DMS153 (cell line): ENCODE data around the gene GRSF1.
"Not testable (repeated sequence)": the region's sequence is repeated elsewhere in the genome, so short reads cannot be mapped to it uniquely, and the experiment has no call there.

Source experiments
- DNase-seq: peaks from one replicate; lab custom pipeline; 2025; lab: John Stamatoyannopoulos, UW

GRSF1 gene

DNA sequence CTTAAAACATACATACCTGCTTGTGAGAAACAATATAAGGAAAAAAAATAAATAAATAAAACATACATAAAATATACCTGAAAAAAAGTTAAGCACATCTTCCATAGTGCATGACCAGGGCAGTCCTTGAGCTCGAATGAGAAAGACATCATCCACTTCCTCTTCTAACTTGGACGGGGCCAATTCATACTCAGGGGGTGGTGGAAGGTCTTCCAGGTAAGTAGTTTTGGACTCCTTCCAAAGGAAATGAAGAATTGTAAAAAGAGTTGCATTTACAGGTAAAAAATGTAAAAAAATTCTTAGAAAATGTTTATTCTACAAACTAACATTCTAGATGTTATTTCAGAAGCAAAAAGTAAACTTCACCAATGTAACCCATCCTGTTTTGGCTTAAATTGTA lies 3.6 kb downstream of the GRSF1 start:
- DNase-seq, result no peak

DNA sequence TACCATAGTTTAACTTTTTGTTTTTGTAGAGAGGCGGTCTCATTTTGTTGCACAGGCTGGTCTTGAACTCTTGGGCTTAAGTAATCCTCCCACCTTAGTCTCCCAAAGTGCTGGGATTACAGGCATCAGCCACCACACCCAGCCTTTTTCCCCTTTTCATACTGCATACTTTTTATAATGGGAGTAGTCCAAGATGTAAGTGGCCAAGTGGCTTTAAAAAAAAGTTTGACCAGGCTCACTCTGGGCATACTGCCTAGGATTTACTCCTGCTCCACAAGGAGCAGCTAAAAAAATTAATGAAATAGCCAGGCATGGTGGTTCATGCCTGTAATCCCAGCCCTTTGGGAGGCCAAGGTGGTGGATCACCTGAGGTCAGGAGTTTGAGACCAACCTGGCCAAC lies 6.0 kb downstream of the GRSF1 start:
- DNase-seq, result no peak

DNA sequence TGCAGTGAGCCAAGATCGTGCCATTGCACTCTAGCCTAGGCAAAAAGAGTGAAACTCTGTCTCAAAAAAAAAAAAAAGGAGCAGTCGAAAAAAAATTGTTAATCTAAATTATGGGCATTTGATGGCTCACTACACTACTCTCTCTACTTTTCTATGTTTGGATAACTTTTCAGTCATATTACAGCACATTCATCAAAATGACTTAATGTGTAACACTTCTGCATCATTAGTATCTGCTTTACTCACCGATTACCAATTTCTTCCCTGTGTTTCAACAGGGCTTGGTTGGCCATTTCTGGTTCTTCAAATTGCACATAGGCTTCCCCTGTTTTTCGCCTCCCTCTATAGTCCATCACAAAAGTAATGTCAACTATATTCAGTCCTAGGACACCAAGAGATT lies 8.4 kb downstream of the GRSF1 start:
- DNase-seq, result no peak

DNA sequence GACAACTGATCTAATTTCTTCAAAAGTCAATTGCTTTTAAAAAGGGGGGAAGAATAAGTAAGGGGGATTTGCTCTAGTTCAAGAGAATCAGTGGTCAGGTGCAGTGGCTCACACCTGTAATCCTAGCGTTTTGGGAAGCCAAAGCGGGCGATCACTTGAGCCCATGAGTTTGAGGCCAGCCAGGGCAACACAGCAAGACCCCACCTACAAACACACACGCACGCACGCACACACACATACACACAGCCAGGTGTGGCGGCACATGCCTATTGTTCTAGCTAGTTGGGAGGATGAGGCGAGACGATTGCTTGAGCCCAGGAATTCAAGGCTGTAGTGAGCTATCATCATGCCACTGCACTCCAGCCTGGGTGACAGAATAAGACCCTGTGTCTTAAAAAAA lies 9.6 kb downstream of the GRSF1 start:
- no peak for DNase-seq

DNA sequence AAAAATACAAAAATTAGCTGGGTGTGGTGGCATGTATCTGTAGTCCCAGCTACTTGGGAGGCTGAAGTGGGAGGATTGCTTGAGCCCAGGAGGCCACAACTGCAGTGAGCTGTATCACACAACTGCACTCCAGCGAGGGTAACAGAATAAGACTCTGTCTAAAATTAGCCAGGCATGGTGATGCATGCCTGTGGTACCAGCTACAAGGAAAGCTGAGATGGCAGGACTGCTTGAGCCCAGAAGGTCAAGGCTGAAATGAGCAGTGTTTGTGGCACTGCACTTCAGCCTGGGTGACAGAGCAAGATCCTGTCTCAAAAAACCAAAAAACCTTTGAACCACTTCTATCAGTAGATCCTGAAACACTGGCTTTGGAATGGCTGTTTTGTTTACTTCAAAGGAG lies 10.2 kb downstream of the GRSF1 start:
- no peak for DNase-seq

DNA sequence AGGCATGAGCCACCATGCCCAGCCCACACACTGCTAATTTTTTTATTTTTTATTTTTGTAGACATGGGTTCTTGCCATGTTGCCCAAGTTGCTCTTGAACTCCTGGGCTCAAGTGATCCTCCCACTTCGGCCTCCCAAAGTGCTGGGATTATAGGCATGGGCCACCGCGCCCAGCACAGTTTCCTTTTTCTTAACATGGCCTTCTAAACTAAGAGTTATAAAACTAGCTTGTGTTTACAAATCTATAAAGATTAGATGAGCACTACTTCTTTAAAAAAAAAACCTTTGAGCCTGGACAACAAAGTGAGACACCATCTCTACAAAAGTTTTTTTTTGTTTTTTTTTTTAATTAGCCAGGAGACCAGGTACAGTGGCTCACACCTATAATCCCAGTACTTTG lies 10.7 kb downstream of the GRSF1 start:
- no peak for DNase-seq

DNA sequence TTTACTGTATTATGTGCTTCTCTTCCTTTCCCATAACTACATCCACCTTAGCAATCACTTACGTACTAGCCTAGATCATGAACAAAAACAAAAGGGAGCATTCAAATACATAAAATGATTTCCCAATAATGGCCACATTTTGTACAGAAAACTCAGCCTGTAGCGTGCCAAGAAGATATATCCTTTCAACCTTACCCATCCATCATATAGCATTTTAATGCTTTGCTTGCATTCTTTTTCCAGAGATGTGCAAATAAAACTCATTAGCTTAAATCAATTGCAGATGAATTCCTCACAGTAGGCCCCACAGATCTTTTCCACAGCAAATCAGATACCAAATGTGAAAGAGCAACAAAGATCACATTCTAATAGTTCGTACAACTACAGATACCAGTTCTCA lies 20.8 kb downstream of the GRSF1 start:
- DNase-seq, result no peak

DNA sequence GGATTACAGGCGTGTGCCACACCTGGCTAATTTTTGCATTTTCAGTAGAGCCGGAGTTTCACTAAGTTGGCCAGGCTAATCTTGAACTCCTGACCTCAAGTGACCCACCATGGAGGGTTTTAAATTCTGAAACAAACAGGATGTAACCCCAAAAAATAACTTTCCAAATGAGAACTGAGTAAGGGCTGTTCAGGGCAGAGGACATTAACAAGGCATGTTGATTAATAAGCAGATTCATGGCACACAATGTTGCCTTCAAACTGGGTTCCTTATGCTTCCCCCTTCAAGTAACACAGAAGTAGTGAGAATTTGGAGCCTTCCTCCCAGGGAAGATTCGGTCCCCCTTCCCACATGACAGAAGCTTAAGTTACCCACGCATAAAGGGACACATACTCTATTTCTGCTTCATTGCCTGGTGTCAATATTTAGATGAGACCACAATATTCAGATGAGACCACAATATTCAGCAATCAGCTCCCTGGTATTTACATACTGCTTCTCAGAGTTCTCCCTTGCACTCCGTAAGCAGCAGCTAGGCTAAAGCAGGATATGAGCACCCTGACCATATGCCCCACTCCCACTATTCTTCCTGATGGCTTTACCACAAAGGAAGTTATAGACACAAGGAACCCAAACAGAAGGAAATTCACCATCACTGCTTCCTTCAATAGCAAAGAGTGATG lies 21.4 kb downstream of the GRSF1 start:
- DNase-seq, result no peak

DNA sequence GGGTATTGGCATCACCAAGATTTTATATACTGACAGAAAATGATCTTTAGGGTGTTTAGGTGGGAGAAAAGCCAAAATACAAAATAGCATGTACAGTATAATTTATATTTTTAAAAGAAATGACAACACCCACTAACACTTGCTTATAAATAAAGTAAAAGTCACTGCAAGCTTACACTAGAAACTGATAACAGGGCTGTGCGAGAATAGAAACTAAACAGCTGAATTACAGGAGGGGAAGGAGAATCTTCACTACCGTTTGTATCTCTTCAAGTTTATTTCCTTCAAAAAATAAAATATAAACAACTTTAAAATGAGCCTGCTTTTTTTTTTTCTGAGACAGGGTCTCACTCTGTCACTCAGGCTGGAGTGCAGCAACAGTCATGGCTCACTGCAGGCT lies 22.8 kb downstream of the GRSF1 start:
- no peak for DNase-seq

DNA sequence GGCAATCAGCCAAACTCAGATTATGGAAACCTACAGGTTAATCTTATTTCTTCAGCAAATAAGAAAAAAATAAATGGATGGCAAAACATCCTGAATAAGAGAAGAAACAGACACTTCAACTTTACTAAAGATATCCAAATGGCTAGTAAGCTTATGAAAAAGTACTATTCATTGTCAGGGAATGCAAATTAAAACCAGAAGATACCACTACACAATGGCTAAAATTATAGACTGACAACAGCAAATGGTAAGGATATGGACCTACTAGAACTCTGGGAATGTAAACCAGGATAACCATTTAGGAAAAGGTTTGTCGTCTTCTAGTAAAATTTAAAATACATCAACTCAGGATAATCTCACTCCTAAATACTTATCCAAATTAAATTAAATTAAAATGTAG lies 24.3 kb downstream of the GRSF1 start:
- no peak for DNase-seq

DNA sequence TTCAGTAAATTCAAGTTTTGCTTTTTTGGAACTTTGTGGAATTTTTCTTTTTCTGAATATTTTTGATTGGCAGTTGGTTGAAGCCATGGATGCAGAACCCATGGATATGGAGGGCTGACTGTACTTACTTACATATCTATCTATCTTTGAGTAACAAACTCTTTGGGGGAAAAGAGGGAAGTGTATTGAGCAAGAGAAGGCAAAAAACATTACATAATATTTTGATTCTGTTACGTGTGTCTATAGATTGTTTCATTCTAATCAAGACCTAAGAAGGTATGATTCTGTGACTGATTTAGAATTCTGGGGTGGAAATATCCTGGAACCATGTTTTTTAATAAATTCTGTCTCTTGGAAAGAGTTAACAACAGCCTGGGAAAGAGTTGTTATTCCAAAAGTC lies 31.5 kb downstream of the GRSF1 start:
- DNase-seq, result no peak

DNA sequence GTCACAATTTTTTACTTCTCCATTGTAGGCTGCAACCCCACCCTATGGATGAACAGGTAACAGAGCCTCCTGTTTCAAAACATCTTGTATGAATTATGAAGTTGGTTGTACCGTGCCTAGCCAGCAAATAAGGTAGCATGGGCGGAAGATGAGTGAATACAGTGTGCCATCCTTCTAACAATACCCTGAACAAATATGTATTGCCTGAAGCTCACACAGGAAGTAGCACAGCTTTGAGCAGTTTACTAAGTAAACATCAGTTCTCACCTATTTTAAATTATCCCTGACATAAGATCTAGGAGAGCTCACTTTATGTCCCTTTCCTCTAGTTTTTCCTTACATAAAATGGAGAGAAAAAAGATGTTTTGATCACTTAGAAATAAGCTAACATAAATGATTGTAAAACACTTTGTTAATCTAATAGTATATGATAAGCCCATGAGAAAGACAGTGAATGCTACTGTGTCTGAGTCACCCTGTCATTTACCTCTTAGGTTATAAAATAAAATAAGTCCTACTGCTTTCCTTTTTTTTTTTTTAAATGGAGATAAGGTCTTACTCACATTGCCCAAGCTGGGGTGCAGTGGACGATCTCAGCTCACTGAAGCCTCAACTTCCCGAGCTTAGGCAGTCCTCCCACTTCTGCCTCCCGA lies 36.6 kb downstream of the GRSF1 start:
- peak; percentile 64 for DNase-seq

DNA sequence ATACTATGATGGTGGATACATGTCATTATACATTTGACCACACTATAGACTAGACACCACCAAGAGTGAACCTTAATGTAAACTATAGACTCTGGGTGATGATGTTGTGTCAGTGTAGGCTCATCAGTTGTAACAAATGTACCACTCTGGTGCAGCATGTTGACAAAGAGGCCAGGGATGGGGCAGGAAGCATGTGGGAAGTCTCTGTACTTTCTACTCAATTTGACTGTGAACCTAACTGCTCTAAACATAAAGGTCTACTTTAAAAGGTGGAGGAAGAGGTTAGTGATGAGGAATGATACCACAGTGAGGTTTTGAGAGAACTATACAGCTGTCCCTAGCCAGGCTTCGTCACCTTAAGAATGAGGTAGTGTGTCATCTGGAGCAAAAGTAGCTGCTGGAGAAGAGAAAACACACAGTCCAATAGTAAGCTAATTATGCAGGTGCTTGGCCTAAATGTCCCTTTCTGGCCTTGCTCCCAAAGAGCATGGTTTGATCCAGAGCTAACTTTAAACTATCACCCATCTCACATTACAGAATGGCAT lies 38.4 kb downstream of the GRSF1 start:
- no peak for DNase-seq

DNA sequence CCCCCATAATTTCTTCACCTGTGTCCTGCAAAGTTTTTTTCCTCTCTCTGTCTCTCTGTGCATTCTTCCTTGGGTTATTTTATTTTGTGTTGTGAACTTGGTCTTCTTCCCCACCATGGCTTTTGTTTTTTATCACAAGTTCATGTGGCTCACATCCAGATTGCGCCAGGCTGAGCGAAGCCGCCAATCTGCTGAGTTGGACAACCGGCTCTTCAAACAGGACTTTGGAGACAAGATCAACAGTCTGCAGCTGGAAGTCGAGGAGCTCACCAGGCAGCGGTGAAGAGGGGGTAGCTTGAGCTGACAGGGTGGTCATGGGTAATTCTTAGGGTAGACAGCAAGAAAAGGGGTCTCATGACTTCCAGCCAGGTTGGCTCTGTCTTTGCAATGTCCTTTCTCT lies 46.1 kb downstream of the GRSF1 start:
- DNase-seq, result no peak

DNA sequence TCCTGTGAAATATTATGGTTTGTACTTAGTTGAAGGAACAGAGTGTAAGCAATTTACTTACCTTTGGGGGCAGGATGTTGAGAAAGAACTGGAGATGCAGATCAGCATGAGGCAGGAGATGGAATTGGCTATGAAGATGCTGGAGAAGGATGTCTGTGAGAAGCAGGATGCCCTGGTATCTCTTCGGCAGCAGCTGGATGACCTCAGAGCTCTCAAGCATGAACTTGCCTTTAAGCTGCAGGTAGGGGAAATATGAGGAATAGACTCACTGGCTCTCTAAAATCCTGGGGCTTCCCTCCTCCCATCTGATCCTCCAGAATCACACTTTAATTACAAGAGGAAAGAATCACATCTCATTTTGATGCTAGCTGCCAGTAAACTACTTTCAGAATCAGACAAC lies 51.0 kb downstream of the GRSF1 start:
- DNase-seq, result no peak

DNA sequence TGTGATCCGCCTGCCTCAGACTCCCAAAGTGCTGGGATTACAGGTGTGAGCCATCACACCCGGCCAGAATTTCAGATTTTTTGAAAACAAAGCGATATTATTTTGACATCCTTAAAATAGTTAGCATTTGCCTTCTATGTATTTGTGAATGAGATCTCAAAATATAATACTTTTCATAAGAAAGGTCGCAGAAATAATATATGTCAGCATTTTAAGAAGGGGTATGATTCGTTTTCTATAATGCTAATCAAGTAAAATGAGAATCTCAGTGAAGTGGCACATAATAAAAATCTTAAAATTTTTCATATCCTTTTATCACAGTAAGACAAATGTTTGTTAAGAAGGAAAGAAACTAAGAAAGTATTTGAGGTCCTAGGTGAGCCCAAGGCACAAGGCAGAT lies 52.2 kb downstream of the GRSF1 start:
- no peak for DNase-seq

DNA sequence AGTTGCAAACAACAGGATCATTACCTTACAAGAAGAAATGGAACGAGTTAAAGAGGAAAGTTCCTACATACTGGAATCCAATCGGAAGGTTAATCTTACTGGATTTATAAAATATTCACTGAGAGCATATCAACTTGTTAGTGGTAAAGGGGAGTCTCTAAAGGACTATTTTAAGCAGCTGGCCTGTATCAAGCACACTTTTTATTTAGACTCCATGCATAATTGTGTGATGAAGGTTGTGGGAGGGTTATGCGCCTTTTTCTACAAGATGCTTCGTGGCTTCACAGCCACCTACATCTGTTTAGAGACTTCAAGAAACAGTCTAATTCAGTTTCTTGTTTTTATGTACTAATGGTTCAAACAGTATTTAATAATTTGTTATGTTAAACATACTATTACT lies 56.6 kb downstream of the GRSF1 start:
- DNase-seq, result no peak

DNA sequence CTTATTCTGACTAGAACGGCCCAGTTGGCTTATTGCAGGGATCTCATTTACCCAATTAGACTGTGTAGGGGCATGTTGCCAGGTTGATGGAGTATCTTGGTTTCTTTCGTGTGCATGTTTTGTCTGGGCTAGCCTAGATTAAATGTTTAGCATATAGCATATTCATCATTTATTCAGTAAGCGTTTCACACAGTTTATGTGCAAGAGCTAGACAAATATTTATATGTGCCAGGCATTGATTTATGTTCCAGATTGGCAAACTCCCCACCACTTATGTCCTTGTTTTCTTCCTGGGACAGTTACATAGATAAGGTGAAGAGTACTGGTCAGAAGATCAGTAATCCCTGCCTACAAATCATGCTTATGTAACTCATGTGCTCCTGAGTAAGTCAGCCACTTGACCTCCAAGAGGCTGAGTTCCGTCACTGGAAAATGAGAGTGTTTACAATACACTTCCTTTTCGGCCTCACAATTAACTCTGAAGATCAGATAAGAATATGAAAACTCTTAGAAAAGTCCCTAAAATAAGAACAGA lies 60.7 kb downstream of the GRSF1 start:
- DNase-seq, result peak; percentile 57

DNA sequence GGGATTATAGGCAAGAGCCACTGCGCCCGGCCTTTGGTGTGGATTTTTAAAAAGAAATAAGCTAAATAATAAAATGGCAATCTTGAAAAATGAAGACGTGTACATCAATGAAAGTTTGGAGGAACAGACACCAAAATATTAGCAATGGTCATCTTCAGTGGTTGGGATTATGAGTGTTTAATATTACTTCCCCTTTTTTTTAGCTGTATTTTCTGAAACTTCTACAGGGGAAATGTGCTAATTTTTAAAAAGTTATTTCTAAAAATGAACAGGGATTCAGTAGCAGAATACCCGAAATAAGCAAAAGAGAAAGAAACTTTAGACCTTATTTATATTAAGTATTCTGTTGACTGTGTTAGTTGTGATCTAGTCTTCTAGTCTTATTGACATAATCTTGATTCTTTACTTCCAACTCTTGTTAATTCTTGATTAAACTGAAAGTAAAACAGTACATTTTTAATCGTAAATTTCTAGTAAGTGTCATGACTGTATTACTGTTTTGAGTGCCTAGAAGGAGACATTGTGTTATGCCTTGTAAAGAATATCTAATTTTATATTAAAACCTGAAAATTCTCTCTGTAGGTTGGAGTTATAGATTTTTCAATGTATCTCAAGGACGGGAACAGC lies 66.6 kb downstream of the GRSF1 start:
- no peak for DNase-seq

DNA sequence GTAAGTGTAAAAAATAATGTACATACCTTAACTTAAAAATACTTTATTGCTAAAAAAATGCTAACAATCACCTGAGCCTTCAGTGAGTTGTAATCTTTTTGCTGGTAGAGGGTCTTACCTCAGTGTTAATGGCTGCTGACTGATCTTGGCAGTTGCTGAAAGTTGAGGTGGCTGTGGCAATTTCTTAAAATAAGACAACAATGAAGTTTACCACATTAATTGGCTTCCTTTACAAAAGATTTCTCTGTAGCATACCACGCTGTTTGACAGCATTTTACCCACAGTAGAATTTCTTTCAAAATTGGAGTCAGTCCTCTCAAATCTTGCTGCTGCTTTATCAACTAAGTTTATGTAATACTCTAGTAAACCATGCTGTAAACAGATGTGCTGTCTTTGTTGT lies 70.3 kb downstream of the GRSF1 start:
- not testable (repeated sequence) for DNase-seq

DNA sequence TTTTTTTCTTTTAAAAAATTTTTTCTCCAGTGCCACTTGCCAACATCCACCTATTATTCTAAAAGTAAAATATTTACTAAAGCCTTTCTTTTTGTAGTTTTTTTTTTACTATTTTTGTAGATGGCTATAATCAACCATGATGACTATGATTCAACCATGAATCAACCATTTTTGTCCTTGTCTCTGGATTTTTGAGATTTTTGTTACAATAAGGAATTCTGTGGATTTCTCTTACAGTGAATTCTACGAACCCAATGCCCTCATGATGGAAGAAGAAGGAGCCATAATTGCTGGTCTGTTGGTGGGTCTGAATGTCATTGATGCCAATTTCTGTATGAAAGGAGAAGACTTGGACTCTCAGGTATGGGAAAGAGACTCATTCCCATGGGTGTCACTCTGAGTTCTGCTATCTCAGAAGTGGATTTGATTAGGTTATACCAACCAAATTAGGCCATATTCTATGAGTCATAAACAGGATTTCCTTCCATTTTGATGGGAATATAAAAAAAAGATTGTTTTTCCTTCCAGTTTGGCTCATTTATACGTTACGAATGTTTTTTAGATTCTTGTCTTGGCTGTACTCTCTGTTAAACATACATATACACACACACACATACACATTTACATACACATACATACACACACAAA lies 71.3 kb downstream of the GRSF1 start:
- DNase-seq, result no peak
